Neural progenitor cell (in vitro differentiated cells): Measurements from ENCODE around the gene CIB2.

Experiments used
- CTCF ChIP-seq: fragments of 200-600 bp; sonication (generic); IDR thresholded peaks from 2 replicates; pipeline ENCODE4 v1.5.1; 2017; ENCODE audit warnings: antibody characterized with exemption, mild to moderate bottlenecking
- EZH2 ChIP-seq: fragments of 200-600 bp; sonication (generic); IDR thresholded peaks from 2 replicates; pipeline ENCODE4 v1.6.1; 2017; ENCODE audit warnings: antibody characterized with exemption, mild to moderate bottlenecking, moderate library complexity
- EZH2phosphoT487 ChIP-seq: fragments of 200-600 bp; sonication (generic); IDR thresholded peaks from 2 replicates; pipeline ENCODE4 v1.6.1; 2017; ENCODE audit warnings: antibody characterized with exemption

GRCh38 chr15:78065973-78066946, 65.0 kb downstream of the CIB2 start:
- TF ChIP-seq CTCF (no peak), EZH2 (no peak), EZH2phosphoT487 (no peak)
